SH-SY5Y (cell line): ENCODE results near the gene TPP2.

Experiments used
- GATA2 ChIP-seq: IDR thresholded peaks from 2 replicates; pipeline ENCODE4 v1.6.1; 2011; ENCODE audit warnings: mild to moderate bottlenecking, low read depth, low read length
- GATA3 ChIP-seq: IDR thresholded peaks from 2 replicates; pipeline ENCODE4 v1.6.1; 2011; ENCODE audit warnings: low read depth, mild to moderate bottlenecking, low read length, moderate library complexity

DNA sequence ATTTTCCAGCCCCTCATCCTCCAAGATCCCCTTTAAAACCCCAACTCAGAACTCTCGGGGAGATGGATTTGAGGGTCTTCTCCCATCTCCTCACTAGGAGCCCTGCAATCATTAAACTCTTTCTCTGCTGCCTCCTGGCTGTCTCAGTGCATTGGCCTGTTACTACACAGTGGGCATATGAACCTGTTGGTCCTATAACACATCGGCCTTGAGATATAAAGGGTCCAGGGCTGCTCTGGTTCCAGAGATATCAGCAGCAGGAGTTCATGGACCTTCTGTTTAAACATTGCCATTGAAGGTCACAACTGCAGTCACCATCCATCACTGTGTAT, 101.8 kb downstream of the TPP2 start:
- TF ChIP-seq GATA2: no peak
- TF ChIP-seq GATA3: no peak
